Panc1 (cell line): ENCODE data around the gene PRKCB. TPM values are rescaled to one million over a fixed set of nuclear protein-coding genes. Genes with fewer than 3 reads are reported as not detected.

ENCODE experiments used
- ATAC-seq: fragments of 200-7000 bp; cut with Tn5 transposase; 2 replicates; pipeline ENCODE4 v1.9.1; 2020; ENCODE audit warnings: mild to moderate bottlenecking, moderate library complexity
- BruUV-seq: library from RNA; stranded (reverse); fragments of 400-500 nt; replicated peaks from 2 replicates; lab custom pipeline; 2021; lab: Mats Ljungman, UMichigan
- CTCF ChIA-PET: fragments of 300-600 bp; sonication (Branson Sonifier 250); formaldehyde crosslinking; loops from one replicate; lab custom pipeline; 2022; ENCODE audit warnings: antibody characterized with exemption; lab: Charles Lee
- POLR2A ChIA-PET: fragments of 300-600 bp; sonication (Branson Sonifier 250); formaldehyde crosslinking; loops from one replicate; lab custom pipeline; 2022; ENCODE audit warnings: antibody characterized with exemption; lab: Charles Lee
- DNase-seq: peaks from one replicate; pipeline ENCODE4 v3.0.0-alpha.2; 2010; ENCODE audit warnings: low read depth, low spot score
- H3K27ac ChIP-seq: 2 replicates; pipeline ENCODE4 v1.5.1; 2011; ENCODE audit warnings: mild to moderate bottlenecking, low read length, inconsistent platforms
- H3K27me3 ChIP-seq: fragments of 200-500 bp; sonication (Bioruptor generic); 2 replicates; pipeline ENCODE4 v1.6.0; 2014; ENCODE audit warnings: low read length, inconsistent platforms; ENCODE audit not compliant: control insufficient read depth, insufficient read depth
- H3K36me3 ChIP-seq: fragments of 200-500 bp; sonication (Bioruptor generic); 2 replicates; pipeline ENCODE4 v1.5.1; 2014; ENCODE audit warnings: inconsistent platforms, mild to moderate bottlenecking, low read length, moderate library complexity; ENCODE audit not compliant: control insufficient read depth, insufficient read depth
- H3K4me1 ChIP-seq: 2 replicates; pipeline ENCODE4 v1.5.1; 2011; ENCODE audit warnings: inconsistent platforms, mild to moderate bottlenecking, low read length, moderate library complexity; ENCODE audit not compliant: control insufficient read depth, insufficient read depth
- H3K4me3 ChIP-seq, 2 experiments: 2 replicates each; pipeline ENCODE4 v1.5.1; 2011 to 2012; ENCODE audit warnings: low read depth in 2 of 2, low read length in 2 of 2, mild to moderate bottlenecking in 2 of 2, inconsistent platforms in 1 of 2, moderate library complexity in 1 of 2
- H3K9me3 ChIP-seq: fragments of 200-500 bp; sonication (Bioruptor generic); 2 replicates; pipeline ENCODE4 v1.5.1; 2014; ENCODE audit warnings: low read depth, mild to moderate bottlenecking, inconsistent platforms, low read length, moderate library complexity; ENCODE audit not compliant: control insufficient read depth, insufficient read depth
- CTCF ChIP-seq: fragments of 450-650 bp; IDR thresholded peaks from 2 replicates; pipeline ENCODE4 v1.5.1; 2017; ENCODE audit warnings: mild to moderate bottlenecking
- POLR2AphosphoS5 ChIP-seq: IDR thresholded peaks from 2 replicates; pipeline ENCODE4 v1.6.1; 2012; ENCODE audit warnings: mild to moderate bottlenecking, low read depth, low read length, moderate library complexity
- REST ChIP-seq, 2 experiments: IDR thresholded peaks; 2 replicates each; pipeline ENCODE4 v1.6.1; 2011 to 2012; ENCODE audit warnings: low read depth in 2 of 2, control low read depth in 1 of 2, low read length in 1 of 2, mild to moderate bottlenecking in 1 of 2, moderate library complexity in 1 of 2; ENCODE audit not compliant: insufficient read depth in 1 of 2
- SIN3A ChIP-seq: IDR thresholded peaks from 2 replicates; pipeline ENCODE4 v1.6.1; 2012; ENCODE audit warnings: low read depth, mild to moderate bottlenecking, low read length, moderate library complexity, borderline replicate concordance; ENCODE audit not compliant: insufficient read depth
- TCF7L2 ChIP-seq: IDR thresholded peaks from 2 replicates; pipeline ENCODE4 v1.6.1; 2011; ENCODE audit warnings: mild to moderate bottlenecking, low read depth, low read length, inconsistent platforms
- in situ Hi-C: cut with HindIII; loops from 2 replicates; pipeline ENCODE4 v1.10.0; 2016; ENCODE audit warnings: low sequenced_read_pairs, low pct_unique_long_range_greater_than_20kb
- intact Hi-C: fragments of 100-400 bp; cut with micrococcal nuclease; formaldehyde crosslinking; loops from one replicate; pipeline ENCODE4 v1.10.0; 2022; ENCODE audit not compliant: unreplicated experiment
- total RNA-seq: library from RNA; stranded (reverse); gene quantifications from one replicate; pipeline ENCODE4 v1.2.1, GENCODE V29; 2021; ENCODE audit not compliant: unreplicated experiment

PRKCB gene
- total RNA-seq, 1 experiment from 2014 or later: 0.41 TPM

- TF ChIP-seq POLR2AphosphoS5 (no peak), REST (IDR thresholded peaks at IDR 0.05; ENCODE audit: insufficient read depth in 1 of 2, low read depth in 2 of 2, low read length in 1 of 2) (no peak), SIN3A (no peak)
- BruUV-seq: no TSS peak
- in situ Hi-C loops (no loop called here), intact Hi-C loops (no loop called here)
- H3K36me3 ChIP-seq: no peaks in the 10 kb centered on the region
- no peak overlapping the region for H3K27ac ChIP-seq
- POLR2A ChIA-PET: no interaction called here
- ATAC-seq (no peak), DNase-seq (no peak)
- H3K27me3 ChIP-seq: peaks cover 2% of the 10 kb centered on the region; the same call in 1 of the 2 replicates
- H3K4me3 ChIP-seq: no peak overlapping the region
- no peaks in the 10 kb centered on the region for H3K4me1 ChIP-seq
- H3K9me3 ChIP-seq: no peaks in the 10 kb centered on the region
- CTCF ChIA-PET: no interaction called here
Observed at GRCh38 chr16:23957287-23957686, 121.5 kb downstream of the PRKCB start.

- BruUV-seq: no TSS peak
- H3K36me3 ChIP-seq: no peaks in the 10 kb centered on the region
- in situ Hi-C loops: no loop called here
- CTCF ChIA-PET: no interaction called here
- peaks cover 8% of the 10 kb centered on the region for H3K27me3 ChIP-seq
- POLR2A ChIA-PET: no interaction called here
- ATAC-seq: no peak
- DNase-seq: no peak
- H3K27ac ChIP-seq: no peak overlapping the region
- no peaks in the 10 kb centered on the region for H3K9me3 ChIP-seq
- intact Hi-C loops: no loop called here
- H3K4me3 ChIP-seq: no peak overlapping the region
- TF ChIP-seq REST (IDR thresholded peaks at IDR 0.05; ENCODE audit: insufficient read depth in 1 of 2, low read depth in 2 of 2, low read length in 1 of 2) (no peak), TCF7L2 (no peak), SIN3A (no peak), CTCF (no peak), POLR2AphosphoS5 (no peak)
- no peaks in the 10 kb centered on the region for H3K4me1 ChIP-seq
Observed at GRCh38 chr16:23959072-23959751, 123.4 kb downstream of the PRKCB start.
